Measurements from ENCODE around the gene ADRA2C.
"Not testable (repeated sequence)": the region's sequence is repeated elsewhere in the genome, so short reads cannot be mapped to it uniquely, and the experiment has no call there.

Gene ADRA2C

GRCh38 chr4:3813151-3814052, 47.2 kb downstream of the ADRA2C start:
- DNase-seq (ENCODE audit: low read depth): no peak

- DNase-seq (ENCODE audit: low read depth): no peak
These were observed 47.9 kb downstream of the ADRA2C start for GRCh38 chr4:3814053-3814570.

GRCh38 chr4:3814838-3815237, 48.7 kb downstream of the ADRA2C start:
- not testable (repeated sequence) for DNase-seq (ENCODE audit: low read depth)

GRCh38 chr4:3816256-3816825, 50.2 kb downstream of the ADRA2C start:
- DNase-seq (ENCODE audit: low read depth): no peak

- no peak for DNase-seq (ENCODE audit: low read depth)
These were observed 51.1 kb downstream of the ADRA2C start for GRCh38 chr4:3816983-3817960.

Data from stimulated activated CD4-positive, alpha-beta T cell treated with anti-CD3 and anti-CD28 coated beads, Interleukin-2, amount 100 ng/mL, for 4 hours (primary cell).